Right kidney (tissue), 1 donor: ENCODE results near the gene ESPNL.
"Not testable (repeated sequence)": the region's sequence is repeated elsewhere in the genome, so short reads cannot be mapped to it uniquely, and the experiment has no call there.

Experiments used
- DNase-seq: peaks from one replicate; pipeline ENCODE4 v3.0.0-alpha.2; 2016

Gene ESPNL

GRCh38 chr2:238159071-238159539 lies 59.0 kb downstream of the ESPNL start:
- peak; percentile 40 for DNase-seq

- peak; percentile 32 for DNase-seq
These were observed 59.6 kb downstream of the ESPNL start for GRCh38 chr2:238159661-238160205.

GRCh38 chr2:238160206-238161129 lies 60.3 kb downstream of the ESPNL start:
- DNase-seq = peak; percentile 59

- DNase-seq = peak; percentile 22
These were observed 61.3 kb downstream of the ESPNL start for GRCh38 chr2:238161291-238162051.

- DNase-seq = peak; percentile 15
These were observed 62.2 kb downstream of the ESPNL start for GRCh38 chr2:238162251-238162845.

- peak; percentile 16 for DNase-seq
These were observed 62.8 kb downstream of the ESPNL start for GRCh38 chr2:238162846-238163441.

GRCh38 chr2:238163481-238164198 lies 63.5 kb downstream of the ESPNL start:
- DNase-seq = peak; percentile 56

GRCh38 chr2:238164906-238165287 lies 64.8 kb downstream of the ESPNL start:
- DNase-seq = peak; percentile 5

GRCh38 chr2:238165288-238165921 lies 65.3 kb downstream of the ESPNL start:
- DNase-seq = peak; percentile 11

GRCh38 chr2:238166391-238167343 lies 66.5 kb downstream of the ESPNL start:
- peak; percentile 28 for DNase-seq

- DNase-seq = peak; percentile 11
These were observed 67.2 kb downstream of the ESPNL start for GRCh38 chr2:238167344-238167715.

GRCh38 chr2:238167761-238168160 lies 67.6 kb downstream of the ESPNL start:
- DNase-seq = no peak

- DNase-seq = no peak
These were observed 68.3 kb downstream of the ESPNL start for GRCh38 chr2:238168196-238169047.

- DNase-seq = no peak
These were observed 69.0 kb downstream of the ESPNL start for GRCh38 chr2:238169048-238169707.

GRCh38 chr2:238169708-238170251 lies 69.6 kb downstream of the ESPNL start:
- DNase-seq = peak; percentile 35

- DNase-seq = no peak
These were observed 70.4 kb downstream of the ESPNL start for GRCh38 chr2:238170386-238171071.

GRCh38 chr2:238171072-238171431 lies 70.9 kb downstream of the ESPNL start:
- DNase-seq = not testable (repeated sequence)
